Naive thymus-derived CD4-positive, alpha-beta T cell (primary cell): ENCODE measurements around the gene DNAH6. TPM values are rescaled to one million over a fixed set of nuclear protein-coding genes. Genes with fewer than 3 reads are reported as not detected.
A peak's percentile ranks its signal among the peaks of the same experiment; 100 is the strongest.

Experiments
- ATAC-seq: fragments of 150-1000 bp; cut with Tn5 transposase; 2 replicates; pipeline ENCODE4 v1.10.0; 2021; ENCODE audit warnings: mild to moderate bottlenecking, moderate library complexity
- CTCF ChIA-PET: fragments of 350-600 bp; sonication (Branson Sonifier 250); formaldehyde crosslinking; loops from one replicate; lab custom pipeline; 2021; ENCODE audit warnings: antibody characterized with exemption; lab: Charles Lee
- POLR2A ChIA-PET: fragments of 350-600 bp; sonication (Branson Sonifier 250); formaldehyde crosslinking; loops from one replicate; lab custom pipeline; 2021; ENCODE audit warnings: antibody characterized with exemption, inconsistent platforms; lab: Charles Lee
- DNase-seq, 9 donors: peaks; one replicate each; pipeline versions ENCODE4 v3.0.0 to v3.0.0-alpha.2; 2020 to 2022; ENCODE audit warnings: mixed read lengths in 1 of 9
- H3K27ac ChIP-seq: one replicate; pipeline ENCODE4 v1.7.0; 2013; ENCODE audit warnings: mild to moderate bottlenecking, low read depth, low read length, moderate library complexity
- H3K27me3 ChIP-seq, 2 donors: one replicate each; pipeline ENCODE4 v1.7.0; 2013; ENCODE audit warnings: low read length in 2 of 2, mild to moderate bottlenecking in 2 of 2, moderate library complexity in 2 of 2; ENCODE audit not compliant: control insufficient read depth in 2 of 2, insufficient read depth in 2 of 2
- H3K36me3 ChIP-seq, 3 experiments: 1 replicate in 2 of 3; 2 replicates in 1 of 3; pipeline ENCODE4 v1.7.0; 2013; ENCODE audit warnings: low read length in 3 of 3, mild to moderate bottlenecking in 3 of 3, moderate library complexity in 1 of 3; ENCODE audit not compliant: insufficient read depth in 3 of 3, control insufficient read depth in 2 of 3
- H3K4me1 ChIP-seq, 2 donors: one replicate each; pipeline ENCODE4 v1.7.0; 2013; ENCODE audit warnings: low read length in 2 of 2, mild to moderate bottlenecking in 2 of 2, moderate library complexity in 1 of 2; ENCODE audit not compliant: control insufficient read depth in 2 of 2, insufficient read depth in 2 of 2
- H3K4me3 ChIP-seq: 2 replicates; pipeline ENCODE4 v1.7.0; 2013; ENCODE audit warnings: mild to moderate bottlenecking, low read length
- H3K9me3 ChIP-seq, 3 experiments: 1 replicate in 2 of 3; 2 replicates in 1 of 3; pipeline ENCODE4 v1.7.0; 2013; ENCODE audit warnings: low read length in 3 of 3; ENCODE audit not compliant: control insufficient read depth in 2 of 3
- H3K27ac Mint-ChIP-seq, 9 donors: one replicate each; pipeline ENCODE4 v1.8.0; 2020 to 2022; ENCODE audit warnings: mixed read lengths in 9 of 9, mild to moderate bottlenecking in 8 of 9, moderate library complexity in 5 of 9, inconsistent platforms in 2 of 9
- H3K27me3 Mint-ChIP-seq, 5 donors: one replicate each; pipeline ENCODE4 v1.8.0; 2021 to 2022; ENCODE audit warnings: mixed read lengths in 5 of 5, mild to moderate bottlenecking in 1 of 5
- H3K36me3 Mint-ChIP-seq, 5 donors: one replicate each; pipeline ENCODE4 v1.8.0; 2020 to 2022; ENCODE audit warnings: mixed read lengths in 5 of 5, mild to moderate bottlenecking in 3 of 5, inconsistent platforms in 1 of 5
- H3K4me1 Mint-ChIP-seq, 7 donors: one replicate each; pipeline ENCODE4 v1.8.0; 2020 to 2022; ENCODE audit warnings: mixed read lengths in 7 of 7, mild to moderate bottlenecking in 3 of 7, inconsistent platforms in 1 of 7
- H3K4me3 Mint-ChIP-seq, 10 donors: one replicate each; pipeline ENCODE4 v1.8.0; 2020 to 2022; ENCODE audit warnings: mild to moderate bottlenecking in 10 of 10, mixed read lengths in 10 of 10, moderate library complexity in 6 of 10, inconsistent platforms in 2 of 10
- H3K9me3 Mint-ChIP-seq, 11 donors: one replicate each; pipeline ENCODE4 v1.8.0; 2020 to 2022; ENCODE audit warnings: mixed read lengths in 11 of 11, mild to moderate bottlenecking in 4 of 11, inconsistent platforms in 1 of 11, moderate library complexity in 1 of 11
- intact Hi-C, 2 donors: fragments of 100-400 bp; cut with micrococcal nuclease; formaldehyde crosslinking; loops; one replicate each; pipeline ENCODE4 v1.15.1; 2023
- polyA plus RNA-seq, 2 donors: library from polyadenylated mRNA; unstranded; fragments of 300-500 nt; fragmentation: Illumina TruSeq; gene quantifications; one replicate each; pipeline ENCODE4 v1.2.3, GENCODE V29; 2021
- total RNA-seq, 6 experiments: library from RNA in 5 of 6; stranded (reverse) in 5 of 6; gene quantifications; 1 replicate in 5 of 6; 2 replicates in 1 of 6; pipeline ENCODE4 v1.2.3 and lab custom pipeline; 2021 to 2026

Gene DNAH6
- total and polyA plus RNA-seq, 7 experiments from 2014 or later: 0.73 to 2.3 (median 1.3) TPM

DNA sequence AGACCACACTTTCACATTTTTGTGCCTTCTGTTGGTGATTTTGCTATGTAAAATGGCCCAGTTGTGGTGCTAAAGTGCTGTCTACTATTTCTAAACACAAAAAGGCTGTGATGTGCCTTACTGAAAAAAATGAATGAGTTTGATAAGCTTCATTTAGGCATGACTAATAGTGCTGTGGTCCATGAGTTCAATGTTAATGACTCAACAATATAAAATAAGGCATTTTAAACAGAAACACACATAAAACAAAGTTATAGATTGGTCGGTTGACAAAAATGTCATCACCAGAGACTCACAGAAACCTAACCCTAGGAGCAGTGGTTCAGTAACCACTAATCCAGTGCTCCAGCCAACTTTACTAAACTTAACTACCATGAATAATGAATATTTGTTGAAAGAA, 160.0 kb downstream of the DNAH6 start:
- H3K4me1 Mint-ChIP-seq: peaks cover 4 to 58% (median 37%) of the 10 kb centered on the region in 7 donors

DNA sequence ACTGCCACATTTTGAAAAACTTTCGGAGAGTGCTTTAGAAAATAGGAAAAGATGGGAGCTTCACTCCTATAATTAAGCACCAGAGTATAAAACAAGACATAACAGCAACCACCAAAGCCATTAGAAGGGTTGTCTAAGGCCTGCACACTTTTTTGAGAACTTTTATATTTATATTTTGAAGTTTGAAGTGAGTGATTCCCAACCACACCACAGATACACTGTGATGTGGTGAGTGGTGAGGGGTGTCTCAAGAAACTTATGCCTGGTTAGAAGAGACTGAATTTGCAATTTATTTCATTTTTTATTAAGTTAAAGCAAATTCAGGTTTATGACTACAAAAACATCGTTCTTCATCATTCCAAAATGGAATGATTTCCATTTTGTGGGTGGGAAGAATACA, 161.9 kb downstream of the DNAH6 start:
- no peaks in the 10 kb centered on the region for H3K36me3 ChIP-seq
- CTCF ChIA-PET: interaction anchor here (0.7 kb wide), 1 partner anchor 34 kb away, joined by 3 read pairs; no protein-coding TSS in a partner anchor
- Mint-ChIP-seq H3K36me3 (peaks cover 0 to 11% (median 0%) of the 10 kb centered on the region in 5 donors), H3K9me3 (peaks cover 0 to 8% (median 0%) of the 10 kb centered on the region in 11 donors), H3K27me3 (no peaks in the 10 kb centered on the region), H3K4me1 (peaks cover 4 to 63% (median 52%) of the 10 kb centered on the region in 7 donors), H3K27ac (peak overlapping the region in 4 of 9 donors; percentile 10 to 56 (median 30)), H3K4me3 (peak overlapping the region in 5 of 10 donors; percentile 23 to 78 (median 72))
- peaks cover 0 to 16% of the 10 kb centered on the region in 2 donors for H3K4me1 ChIP-seq
- POLR2A ChIA-PET: interaction anchor here (0.5 to 2.1 kb wide), 3 partner anchors 10 to 155 kb away, joined by 3 to 11 read pairs (median 3); no protein-coding TSS in a partner anchor
- H3K27ac ChIP-seq: no peak overlapping the region
- ATAC-seq (no peak), DNase-seq (peak in 5 of 9 donors; percentile 7 to 33 (median 24))
- no peaks in the 10 kb centered on the region for H3K9me3 ChIP-seq
- H3K4me3 ChIP-seq: no peak overlapping the region
- intact Hi-C loops: no loop called here
- H3K27me3 ChIP-seq: no peaks in the 10 kb centered on the region

More for the DNA sequence above, 160.0 kb downstream of the DNAH6 start:
- Histone ChIP-seq H3K4me3 (no peak overlapping the region), H3K27me3 (no peaks in the 10 kb centered on the region), H3K27ac (no peak overlapping the region), H3K4me1 (peaks cover 0 to 16% of the 10 kb centered on the region in 2 donors), H3K36me3 (no peaks in the 10 kb centered on the region), H3K9me3 (no peaks in the 10 kb centered on the region)
- ATAC-seq (no peak), DNase-seq (no peak)
- CTCF ChIA-PET: no interaction called here
- H3K9me3 Mint-ChIP-seq: peaks cover 0 to 3% (median 0%) of the 10 kb centered on the region in 11 donors
- intact Hi-C loops: no loop called here
- no peak overlapping the region for H3K27ac Mint-ChIP-seq
- peaks cover 0 to 5% (median 0%) of the 10 kb centered on the region in 5 donors for H3K36me3 Mint-ChIP-seq
- no peaks in the 10 kb centered on the region for H3K27me3 Mint-ChIP-seq
- no peak overlapping the region for H3K4me3 Mint-ChIP-seq
- POLR2A ChIA-PET: interaction anchor here (1.4 kb wide), 1 partner anchor 16 kb away, joined by 3 read pairs; no protein-coding TSS in a partner anchor

- H3K27me3 ChIP-seq: no peaks in the 10 kb centered on the region
- CTCF ChIA-PET: no interaction called here
- Mint-ChIP-seq H3K4me3 (peak overlapping the region in 8 of 10 donors; percentile 54 to 79 (median 65)), H3K4me1 (peaks cover 5 to 81% (median 71%) of the 10 kb centered on the region in 7 donors), H3K27me3 (no peaks in the 10 kb centered on the region), H3K9me3 (peaks cover 0 to 5% (median 0%) of the 10 kb centered on the region in 11 donors), H3K27ac (peak overlapping the region in 8 of 9 donors; percentile 64 to 95 (median 92)), H3K36me3 (peaks cover 0 to 12% (median 7%) of the 10 kb centered on the region in 5 donors)
- no peak overlapping the region for H3K4me3 ChIP-seq
- H3K27ac ChIP-seq: peak overlapping the region; percentile 32
- H3K9me3 ChIP-seq: no peaks in the 10 kb centered on the region
- ATAC-seq: peak; percentile 76
- peak in 5 of 9 donors; percentile 21 to 43 (median 35) for DNase-seq
- no peaks in the 10 kb centered on the region for H3K36me3 ChIP-seq
- H3K4me1 ChIP-seq: peaks cover 0 to 24% of the 10 kb centered on the region in 2 donors
- intact Hi-C loops: loop anchor here in 1 of 2 donors (1.0 kb wide), 1 partner anchor 7 kb away; no protein-coding TSS in a partner anchor
- POLR2A ChIA-PET: interaction anchor here (0.5 to 1.6 kb wide), 8 partner anchors 8 to 239 kb away, joined by 3 to 12 read pairs (median 4); no protein-coding TSS in a partner anchor
Observed at GRCh38 chr2:84686783-84687476, 170.6 kb downstream of the DNAH6 start.

DNA sequence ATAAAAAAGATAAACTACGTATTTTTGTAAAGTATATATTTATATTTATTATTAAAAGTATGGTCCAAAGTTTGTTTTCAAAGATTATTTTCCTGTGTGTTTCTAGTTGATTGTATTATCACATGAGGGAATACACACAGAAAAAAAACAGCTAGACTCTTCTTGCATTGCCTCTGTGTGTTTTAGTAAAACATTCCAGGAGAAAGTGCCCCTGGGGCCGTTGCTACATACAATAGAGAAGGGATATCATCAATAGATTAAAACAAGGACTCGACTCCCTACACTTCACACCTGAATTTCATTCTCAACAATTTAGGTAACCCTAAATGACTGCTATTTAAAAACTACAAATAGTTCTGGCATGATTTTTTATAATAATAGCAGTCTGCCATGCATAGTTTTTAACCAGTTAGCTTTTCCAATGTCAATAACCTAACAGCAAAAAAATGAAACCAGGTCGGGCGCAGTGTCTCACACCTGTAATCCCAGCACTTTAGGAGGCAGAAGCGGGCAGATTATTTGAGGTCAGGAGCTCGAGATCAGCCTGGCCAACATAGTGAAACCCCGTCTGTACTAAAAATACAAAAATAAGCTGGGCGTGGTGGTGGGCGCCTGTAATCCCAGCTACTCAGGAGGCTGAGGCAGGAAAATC, 171.3 kb downstream of the DNAH6 start:
- Histone ChIP-seq H3K4me1 (peaks cover under 1 to 28% of the 10 kb centered on the region in 2 donors), H3K4me3 (no peak overlapping the region), H3K9me3 (no peaks in the 10 kb centered on the region), H3K27me3 (no peaks in the 10 kb centered on the region), H3K27ac (no peak overlapping the region), H3K36me3 (no peaks in the 10 kb centered on the region)
- H3K9me3 Mint-ChIP-seq: peaks cover 0 to 5% (median 0%) of the 10 kb centered on the region in 11 donors
- POLR2A ChIA-PET: interaction anchor here (0.5 to 1.6 kb wide), 9 partner anchors 8 to 238 kb away, joined by 3 to 11 read pairs (median 3); no protein-coding TSS in a partner anchor
- H3K36me3 Mint-ChIP-seq: peaks cover 0 to 11% (median 7%) of the 10 kb centered on the region in 5 donors
- peaks cover 5 to 80% (median 74%) of the 10 kb centered on the region in 7 donors for H3K4me1 Mint-ChIP-seq
- ATAC-seq (no peak), DNase-seq (no peak)
- no peaks in the 10 kb centered on the region for H3K27me3 Mint-ChIP-seq
- intact Hi-C loops: no loop called here
- peak overlapping the region in 7 of 9 donors; percentile 51 to 90 (median 72) for H3K27ac Mint-ChIP-seq
- H3K4me3 Mint-ChIP-seq: peak overlapping the region in 6 of 10 donors; percentile 2 to 64 (median 53)
- CTCF ChIA-PET: interaction anchor here (0.9 to 1.0 kb wide), 2 partner anchors 59 to 74 kb away, joined by 3 read pairs; no protein-coding TSS in a partner anchor

DNA sequence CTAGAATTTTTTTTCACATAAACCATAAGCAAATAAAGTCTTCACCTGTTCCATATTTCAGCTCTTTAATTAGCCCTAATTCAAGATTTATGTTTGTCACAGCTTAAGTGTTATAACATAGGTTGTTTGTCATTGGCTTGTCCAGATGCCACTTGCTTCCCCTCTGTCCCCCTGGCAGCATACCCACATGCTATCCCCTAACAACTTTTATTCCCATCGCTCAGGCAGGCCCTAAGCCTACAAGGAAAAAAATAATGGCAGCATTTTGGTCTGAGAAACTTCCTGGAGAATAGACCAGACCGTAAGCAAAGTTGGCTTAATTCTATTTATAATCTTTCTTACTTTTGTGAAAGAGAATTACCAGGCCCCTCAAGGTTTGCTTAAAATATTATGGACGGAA, 173.9 kb downstream of the DNAH6 start:
- CTCF ChIA-PET: no interaction called here
- peaks cover 13 to 85% (median 82%) of the 10 kb centered on the region in 7 donors for H3K4me1 Mint-ChIP-seq

GRCh38 chr2:84694088-84694622, 177.9 kb downstream of the DNAH6 start:
- H3K27ac ChIP-seq: peak overlapping the region; percentile 59

More for the DNA sequence above, 173.9 kb downstream of the DNAH6 start:
- no peak for DNase-seq
- intact Hi-C loops: no loop called here
- H3K27me3 ChIP-seq: no peaks in the 10 kb centered on the region
- Mint-ChIP-seq H3K9me3 (peaks cover 0 to 5% (median 0%) of the 10 kb centered on the region in 11 donors), H3K36me3 (peaks cover 0 to 11% (median 6%) of the 10 kb centered on the region in 5 donors), H3K27ac (peak overlapping the region in 4 of 9 donors; percentile 23 to 92 (median 48)), H3K27me3 (no peaks in the 10 kb centered on the region), H3K4me3 (no peak overlapping the region)
- H3K4me3 ChIP-seq: no peak overlapping the region
- ATAC-seq: no peak
- peaks cover 24 to 49% of the 10 kb centered on the region in 2 donors for H3K4me1 ChIP-seq
- no peaks in the 10 kb centered on the region for H3K36me3 ChIP-seq
- no peak overlapping the region for H3K27ac ChIP-seq
- POLR2A ChIA-PET: no interaction called here
- no peaks in the 10 kb centered on the region for H3K9me3 ChIP-seq

More at GRCh38 chr2:84694088-84694622, 177.9 kb downstream of the DNAH6 start:
- ATAC-seq (peak; percentile 88), DNase-seq (peak in 8 of 9 donors; percentile 11 to 86 (median 79))
- Mint-ChIP-seq H3K36me3 (peaks cover 5 to 22% (median 11%) of the 10 kb centered on the region in 5 donors), H3K4me1 (peaks cover 8 to 93% (median 76%) of the 10 kb centered on the region in 7 donors), H3K4me3 (peak overlapping the region; percentile 27 to 80 (median 68)), H3K9me3 (peaks cover 0 to 18% (median 3%) of the 10 kb centered on the region in 11 donors), H3K27ac (peak overlapping the region; percentile 82 to 93 (median 87)), H3K27me3 (peaks cover 0 to 3% (median 0%) of the 10 kb centered on the region in 5 donors)
- H3K4me1 ChIP-seq: peaks cover 24 to 38% of the 10 kb centered on the region in 2 donors
- ChIA-PET CTCF (no interaction called here), POLR2A (interaction anchor here (0.7 to 1.7 kb wide), 7 partner anchors 12 to 205 kb away, joined by 3 to 7 read pairs (median 3); no protein-coding TSS in a partner anchor)
- intact Hi-C loops: loop anchor here in 1 of 2 donors (1.0 to 2.0 kb wide), 5 partner anchors 8 to 233 kb away; no protein-coding TSS in a partner anchor
- no peaks in the 10 kb centered on the region for H3K36me3 ChIP-seq
- no peaks in the 10 kb centered on the region for H3K9me3 ChIP-seq
- H3K27me3 ChIP-seq: no peaks in the 10 kb centered on the region
- H3K4me3 ChIP-seq: peak overlapping the region; percentile 43
